B cell (primary cell): ENCODE measurements around the gene ZC3H7B. TPM values are rescaled to one million over a fixed set of nuclear protein-coding genes. Genes with fewer than 3 reads are reported as not detected.

Experiments
- ATAC-seq: fragments of 200-7000 bp; cut with Tn5 transposase; one replicate; pipeline ENCODE4 v1.10.0; 2021; ENCODE audit warnings: low read depth, mild to moderate bottlenecking, moderate number of reproducible peaks, moderate library complexity
- CTCF ChIA-PET: fragments of 350-600 bp; sonication (Branson Sonifier 250); formaldehyde crosslinking; loops from one replicate; lab custom pipeline; 2021; ENCODE audit warnings: antibody characterized with exemption, inconsistent platforms; lab: Charles Lee
- POLR2A ChIA-PET: fragments of 350-600 bp; sonication (Branson Sonifier 250); formaldehyde crosslinking; loops from one replicate; lab custom pipeline; 2021; ENCODE audit warnings: antibody characterized with exemption; lab: Charles Lee
- DNase-seq: peaks from one replicate; pipeline ENCODE4 v3.0.0; 2013
- H2AFZ ChIP-seq: 2 replicates; pipeline ENCODE4 v1.6.1; 2012; ENCODE audit warnings: mild to moderate bottlenecking, low read depth, low read length; ENCODE audit not compliant: insufficient read depth, poor library complexity, severe bottlenecking
- H3K27ac ChIP-seq, 2 donors: 1 replicate in 1 of 2; 2 replicates in 1 of 2; pipeline ENCODE4 v1.5.1; 2012 to 2013; ENCODE audit warnings: low read length in 2 of 2, mild to moderate bottlenecking in 2 of 2, moderate library complexity in 1 of 2
- H3K27me3 ChIP-seq, 4 experiments: fragments of 200-600 bp in 1 of 4; sonication (generic) in 1 of 4; replicated peaks in 1 of 4; 1 replicate in 2 of 4; 2 replicates in 2 of 4; pipeline versions ENCODE4 v1.6.1 to v1.7.0; 2013 to 2016; ENCODE audit warnings: low read length in 3 of 4, mild to moderate bottlenecking in 2 of 4, mixed read lengths in 1 of 4, moderate library complexity in 1 of 4; ENCODE audit not compliant: insufficient read depth in 4 of 4, control insufficient read depth in 3 of 4; ENCODE audit errors: control extremely low read depth in 1 of 4
- H3K36me3 ChIP-seq, 2 experiments: replicated peaks in 1 of 2; 1 replicate in 1 of 2; 2 replicates in 1 of 2; pipeline versions ENCODE4 v1.6.1 to v1.7.1; 2013; ENCODE audit warnings: low read length in 1 of 2; ENCODE audit not compliant: insufficient read depth in 2 of 2, control insufficient read depth in 1 of 2; ENCODE audit errors: control extremely low read depth in 1 of 2, extremely low read depth in 1 of 2
- H3K4me1 ChIP-seq, 2 donors: fragments of 200-600 bp in 1 of 2; sonication (generic) in 1 of 2; 1 replicate in 1 of 2; 2 replicates in 1 of 2; pipeline versions ENCODE4 v1.5.1 to v1.6.1; 2013 to 2017; ENCODE audit warnings: low read length in 2 of 2; ENCODE audit not compliant: control insufficient read depth in 2 of 2, insufficient read depth in 2 of 2
- H3K4me2 ChIP-seq: replicated peaks from 2 replicates; pipeline ENCODE3; 2012; ENCODE audit warnings: mild to moderate bottlenecking, low read depth, low read length; ENCODE audit not compliant: poor library complexity, severe bottlenecking
- H3K4me3 ChIP-seq, 5 experiments: fragments of 200-600 bp in 1 of 5; sonication (generic) in 1 of 5; 1 replicate in 3 of 5; 2 replicates in 2 of 5; pipeline versions ENCODE4 v1.5.1 to v1.7.0; 2011 to 2016; ENCODE audit warnings: low read length in 4 of 5, mild to moderate bottlenecking in 4 of 5, low read depth in 2 of 5, control low read depth in 1 of 5, moderate library complexity in 1 of 5; ENCODE audit not compliant: insufficient read depth in 1 of 5; ENCODE audit errors: control extremely low read depth in 1 of 5, extremely low read depth in 1 of 5
- H3K79me2 ChIP-seq: fragments of 200-600 bp; sonication (generic); one replicate; pipeline ENCODE4 v1.6.0; 2016; ENCODE audit warnings: low read length; ENCODE audit not compliant: control insufficient read depth, insufficient read depth
- H3K9ac ChIP-seq: fragments of 200-600 bp; sonication (generic); 2 replicates; pipeline ENCODE4 v1.6.1; 2017; ENCODE audit warnings: mild to moderate bottlenecking, low read length, moderate library complexity
- H3K9me3 ChIP-seq, 3 donors: one replicate each; pipeline versions ENCODE4 v1.6.1 to v1.7.1; 2013; ENCODE audit warnings: low read length in 2 of 3; ENCODE audit not compliant: control insufficient read depth in 2 of 3, insufficient read depth in 1 of 3; ENCODE audit errors: control extremely low read depth in 1 of 3
- H4K20me1 ChIP-seq: 2 replicates; pipeline ENCODE4 v1.6.0; 2012; ENCODE audit warnings: mild to moderate bottlenecking, low read length; ENCODE audit not compliant: insufficient read depth, control insufficient read depth, poor library complexity, severe bottlenecking
- H3K27ac Mint-ChIP-seq: one replicate; pipeline ENCODE4 v1.8.0; 2021; ENCODE audit warnings: mixed read lengths
- H3K27me3 Mint-ChIP-seq: one replicate; pipeline ENCODE4 v1.8.0; 2021; ENCODE audit warnings: mixed read lengths
- H3K4me1 Mint-ChIP-seq: one replicate; pipeline ENCODE4 v1.8.0; 2021; ENCODE audit warnings: mixed read lengths
- H3K4me3 Mint-ChIP-seq: one replicate; pipeline ENCODE4 v1.8.0; 2021; ENCODE audit warnings: mixed read lengths
- H3K9me3 Mint-ChIP-seq: one replicate; pipeline ENCODE4 v1.8.0; 2022; ENCODE audit warnings: mixed read lengths; ENCODE audit not compliant: insufficient read depth
- CTCF ChIP-seq: fragments of 200-600 bp; IDR thresholded peaks from one replicate; pipeline ENCODE4 v1.8.0; 2022; ENCODE audit warnings: antibody characterized with exemption, mild to moderate bottlenecking
- EZH2 ChIP-seq: IDR thresholded peaks from 2 replicates; pipeline ENCODE4 v1.6.1; 2012; ENCODE audit warnings: borderline replicate concordance, low read depth, mild to moderate bottlenecking, moderate library complexity, low read length; ENCODE audit not compliant: insufficient read depth, poor library complexity, severe bottlenecking
- WGBS: methylation state at CpG from one replicate; pipeline ENCODE4 v1.1.5; 2013; ENCODE audit warnings: missing lambda C conversion rate; ENCODE audit not compliant: insufficient coverage; 5-methylcytosine and 5-hydroxymethylcytosine counted together
- intact Hi-C: fragments of 100-400 bp; cut with micrococcal nuclease; formaldehyde crosslinking; loops from one replicate; pipeline ENCODE4 v1.10.0; 2022
- polyA plus RNA-seq: library from polyadenylated mRNA; depleted of rRNA; stranded (reverse); fragments of >200 nt; gene quantifications from 2 replicates; pipeline ENCODE4 v1.2.3, GENCODE V29; 2012
- total RNA-seq, 2 donors: library from RNA; stranded (reverse); fragments of 120-200 nt in 1 of 2; gene quantifications; 1 replicate in 1 of 2; 2 replicates in 1 of 2; pipeline versions ENCODE4 v1.2.3 to v1.2.4, GENCODE V29; 2013 to 2022

The ZC3H7B gene
- total and polyA plus RNA-seq, 2 donors (not counting 1 experiment from before 2014, with no cell fraction given), result 29.8 to 41.9 TPM

GRCh38 chr22:41271787-41272186, 29.5 kb upstream of the ZC3H7B start:
- Histone ChIP-seq H2AFZ (no peak overlapping the region), H3K27me3 (no peaks in the 10 kb centered on the region), H3K27ac (no peak overlapping the region), H3K79me2 (peaks cover 28% of the 10 kb centered on the region), H3K9ac (no peak overlapping the region), H4K20me1 (no peaks in the 10 kb centered on the region), H3K4me2 (no peak overlapping the region), H3K9me3 (no peaks in the 10 kb centered on the region), H3K4me1 (no peaks in the 10 kb centered on the region), H3K4me3 (no peak overlapping the region), H3K36me3 (peaks cover 14 to 61% of the 10 kb centered on the region in 2 experiments)
- Mint-ChIP-seq H3K9me3 (no peaks in the 10 kb centered on the region), H3K4me3 (no peak overlapping the region), H3K4me1 (no peaks in the 10 kb centered on the region), H3K27me3 (no peaks in the 10 kb centered on the region), H3K27ac (no peak overlapping the region)
- POLR2A ChIA-PET, result no interaction called here
- DNase-seq (no peak), ATAC-seq (no peak)
- WGBS, result 98% methylated on average over 9 of the region's 9 CpGs
- CTCF ChIA-PET, result no interaction called here
- TF ChIP-seq CTCF, result no peak
- TF ChIP-seq EZH2, result no peak
- intact Hi-C loops, result no loop called here

- Histone ChIP-seq H3K9me3 (no peaks in the 10 kb centered on the region), H4K20me1 (no peaks in the 10 kb centered on the region), H3K27me3 (no peaks in the 10 kb centered on the region), H3K4me3 (no peak overlapping the region), H3K4me2 (no peak overlapping the region), H2AFZ (no peak overlapping the region), H3K79me2 (peaks cover 28% of the 10 kb centered on the region), H3K4me1 (no peaks in the 10 kb centered on the region), H3K27ac (no peak overlapping the region), H3K9ac (no peak overlapping the region), H3K36me3 (peaks cover 16 to 57% of the 10 kb centered on the region in 2 experiments)
- ChIA-PET CTCF (interaction anchor here (0.9 kb wide), 1 partner anchor 350 kb away, joined by 3 read pairs; no protein-coding TSS in a partner anchor), POLR2A (no interaction called here)
- WGBS, result 99% methylated on average over 7 of the region's 7 CpGs
- no peak for ATAC-seq
- Mint-ChIP-seq H3K4me3 (no peak overlapping the region), H3K4me1 (no peaks in the 10 kb centered on the region), H3K27ac (no peak overlapping the region), H3K27me3 (no peaks in the 10 kb centered on the region), H3K9me3 (no peaks in the 10 kb centered on the region)
- intact Hi-C loops, result no loop called here
- no peak for DNase-seq
- TF ChIP-seq CTCF (no peak), EZH2 (no peak)
Measured at GRCh38 chr22:41273128-41273527, 28.2 kb upstream of the ZC3H7B start.
